BLaER1 (cell line): ENCODE results near the gene MAP7D1.
A peak's percentile ranks its signal among the peaks of the same experiment; 100 is the strongest.
"Not testable (repeated sequence)": the region's sequence is repeated elsewhere in the genome, so short reads cannot be mapped to it uniquely, and the experiment has no call there.

ENCODE experiments used
- H3K27ac ChIP-seq: shearing (Covaris generic); formaldehyde crosslinking; 2 replicates; pipeline ENCODE4 v1.8.1; 2022
- H3K27me3 ChIP-seq: shearing (Covaris generic); formaldehyde crosslinking; 2 replicates; pipeline ENCODE4 v1.8.1; 2022
- H3K36me3 ChIP-seq: shearing (Covaris generic); formaldehyde crosslinking; 2 replicates; pipeline ENCODE4 v1.8.1; 2022
- H3K4me1 ChIP-seq: shearing (Covaris generic); formaldehyde crosslinking; 2 replicates; pipeline ENCODE4 v1.8.1; 2022
- H3K4me2 ChIP-seq: shearing (Covaris generic); formaldehyde crosslinking; 2 replicates; pipeline ENCODE4 v1.8.1; 2022
- H3K4me3 ChIP-seq: shearing (Covaris generic); formaldehyde crosslinking; 2 replicates; pipeline ENCODE4 v1.8.1; 2022
- H3K9ac ChIP-seq: shearing (Covaris generic); formaldehyde crosslinking; 2 replicates; pipeline ENCODE4 v1.8.1; 2022
- H3K9me3 ChIP-seq: shearing (Covaris generic); formaldehyde crosslinking; 2 replicates; pipeline ENCODE4 v1.8.1; 2022
- H4K20me1 ChIP-seq: shearing (Covaris generic); formaldehyde crosslinking; 2 replicates; pipeline ENCODE4 v1.8.1; 2022
- Cebpa-rat ChIP-seq: shearing (Covaris generic); IDR thresholded peaks from 2 replicates; pipeline ENCODE4 v1.8.1; 2022

The MAP7D1 gene

GRCh38 chr1:36151134-36151844 is 4.7 kb upstream of the MAP7D1 start:
- peaks cover 11% of the 10 kb centered on the region for H3K36me3 ChIP-seq
- no peaks in the 10 kb centered on the region for H3K27me3 ChIP-seq
- H3K4me3 ChIP-seq: peak overlapping the region; percentile 43; the same call in 1 of the 2 replicates
- 0 out of 2 replicates have a peak, but pooled peaks cover 8% of the 10 kb centered on the region for H4K20me1 ChIP-seq
- no peak for TF ChIP-seq Cebpa-rat
- H3K9me3 ChIP-seq: no peaks in the 10 kb centered on the region
- peak overlapping the region; percentile 68; the same call in 1 of the 2 replicates for H3K9ac ChIP-seq
- peak overlapping the region; percentile 86 for H3K4me2 ChIP-seq
- H3K4me1 ChIP-seq: peaks cover 76% of the 10 kb centered on the region
- H3K27ac ChIP-seq: peak overlapping the region; percentile 77

- Histone ChIP-seq H3K9ac (peak overlapping the region; percentile 68), H3K27ac (peak overlapping the region; percentile 77), H3K4me1 (peaks cover 76% of the 10 kb centered on the region), H3K4me2 (peak overlapping the region; percentile 86), H3K27me3 (no peaks in the 10 kb centered on the region), H3K4me3 (peak overlapping the region; percentile 43; the same call in 1 of the 2 replicates), H3K9me3 (no peaks in the 10 kb centered on the region), H4K20me1 (0 out of 2 replicates have a peak, but pooled peaks cover 7% of the 10 kb centered on the region), H3K36me3 (peaks cover 6% of the 10 kb centered on the region)
- no peak for TF ChIP-seq Cebpa-rat
Measured at GRCh38 chr1:36151845-36152203, 4.1 kb upstream of the MAP7D1 start.

GRCh38 chr1:36153476-36153875 is 2.5 kb upstream of the MAP7D1 start:
- Histone ChIP-seq H4K20me1 (peaks cover 16% of the 10 kb centered on the region), H3K9ac (no peak overlapping the region), H3K4me2 (peak overlapping the region; percentile 86), H3K27ac (no peak overlapping the region), H3K36me3 (no peaks in the 10 kb centered on the region), H3K27me3 (no peaks in the 10 kb centered on the region), H3K4me1 (peaks cover 73% of the 10 kb centered on the region), H3K4me3 (no peak overlapping the region), H3K9me3 (no peaks in the 10 kb centered on the region)
- TF ChIP-seq Cebpa-rat: no peak

GRCh38 chr1:36154335-36154734 is 1.6 kb upstream of the MAP7D1 start:
- Histone ChIP-seq H3K9ac (peak overlapping the region; percentile 1; the same call in 1 of the 2 replicates), H3K9me3 (no peaks in the 10 kb centered on the region), H3K36me3 (peaks cover 5% of the 10 kb centered on the region; the same call in 1 of the 2 replicates), H3K4me3 (no peak overlapping the region), H3K4me2 (peak overlapping the region; percentile 99), H3K4me1 (peaks cover 78% of the 10 kb centered on the region), H4K20me1 (peaks cover 24% of the 10 kb centered on the region), H3K27me3 (no peaks in the 10 kb centered on the region), H3K27ac (peak overlapping the region; percentile 99; the same call in 1 of the 2 replicates)
- TF ChIP-seq Cebpa-rat: no peak

- Histone ChIP-seq H3K9me3 (no peaks in the 10 kb centered on the region), H3K4me2 (peak overlapping the region; percentile 99), H3K27me3 (no peaks in the 10 kb centered on the region), H3K27ac (peak overlapping the region; percentile 99), H4K20me1 (peaks cover 30% of the 10 kb centered on the region), H3K9ac (peak overlapping the region; percentile 99), H3K36me3 (peaks cover 11% of the 10 kb centered on the region; the same call in 1 of the 2 replicates), H3K4me3 (peak overlapping the region; percentile 100), H3K4me1 (peaks cover 81% of the 10 kb centered on the region)
- TF ChIP-seq Cebpa-rat: no peak
Measured at GRCh38 chr1:36154765-36155407, 1.1 kb upstream of the MAP7D1 start.

GRCh38 chr1:36156329-36157114 is 562 bp downstream of the MAP7D1 start:
- no peaks in the 10 kb centered on the region for H3K9me3 ChIP-seq
- H3K36me3 ChIP-seq: peaks cover 11% of the 10 kb centered on the region; the same call in 1 of the 2 replicates
- TF ChIP-seq Cebpa-rat: no peak
- peaks cover 81% of the 10 kb centered on the region for H3K4me1 ChIP-seq
- peaks cover 46% of the 10 kb centered on the region for H4K20me1 ChIP-seq
- no peaks in the 10 kb centered on the region for H3K27me3 ChIP-seq
- peak overlapping the region; percentile 99 for H3K4me2 ChIP-seq
- peak overlapping the region; percentile 100 for H3K4me3 ChIP-seq
- peak overlapping the region; percentile 99 for H3K27ac ChIP-seq
- peak overlapping the region; percentile 99 for H3K9ac ChIP-seq

GRCh38 chr1:36157115-36157903 is 1.3 kb downstream of the MAP7D1 start:
- Histone ChIP-seq H3K4me2 (peak overlapping the region; percentile 99), H4K20me1 (peaks cover 54% of the 10 kb centered on the region), H3K4me3 (peak overlapping the region; percentile 100), H3K4me1 (peaks cover 81% of the 10 kb centered on the region), H3K27me3 (no peaks in the 10 kb centered on the region), H3K27ac (peak overlapping the region; percentile 99), H3K36me3 (peaks cover 13% of the 10 kb centered on the region; the same call in 1 of the 2 replicates), H3K9me3 (no peaks in the 10 kb centered on the region), H3K9ac (peak overlapping the region; percentile 99)
- no peak for TF ChIP-seq Cebpa-rat

- peaks cover 81% of the 10 kb centered on the region for H3K4me1 ChIP-seq
- no peaks in the 10 kb centered on the region for H3K27me3 ChIP-seq
- H3K27ac ChIP-seq: peak overlapping the region; percentile 99
- peak overlapping the region; percentile 100 for H3K4me3 ChIP-seq
- peak overlapping the region; percentile 99 for H3K9ac ChIP-seq
- no peak for TF ChIP-seq Cebpa-rat
- peaks cover 21% of the 10 kb centered on the region; the same call in 1 of the 2 replicates for H3K36me3 ChIP-seq
- no peaks in the 10 kb centered on the region for H3K9me3 ChIP-seq
- peaks cover 63% of the 10 kb centered on the region for H4K20me1 ChIP-seq
- peak overlapping the region; percentile 99 for H3K4me2 ChIP-seq
Measured at GRCh38 chr1:36157973-36158826, 2.2 kb downstream of the MAP7D1 start.

- H3K4me3 ChIP-seq, H3K27me3 ChIP-seq, H3K9me3 ChIP-seq, H3K27ac ChIP-seq: not testable (repeated sequence)
- Histone ChIP-seq H3K36me3 (peaks cover 25% of the 10 kb centered on the region), H3K4me1 (peaks cover 74% of the 10 kb centered on the region), H4K20me1 (peaks cover 69% of the 10 kb centered on the region), H3K9ac (peak overlapping the region; percentile 99; the same call in 1 of the 2 replicates), H3K4me2 (peak overlapping the region; percentile 99)
Measured at GRCh38 chr1:36158827-36159252, 2.9 kb downstream of the MAP7D1 start.
